K562 (cell line): Measurements from ENCODE around the gene ITPKB. TPM values are rescaled to one million over a fixed set of nuclear protein-coding genes. Genes with fewer than 3 reads are reported as not detected.

Experiments
- ATAC-seq: fragments of 200-7000 bp; cut with Tn5 transposase; 3 replicates; pipeline ENCODE4 v1.9.1; 2020; ENCODE audit warnings: moderate library complexity
- BruUV-seq: library from RNA; stranded (reverse); fragments of 400-500 nt; replicated peaks from 2 replicates; lab custom pipeline; 2021; lab: Mats Ljungman, UMichigan
- CTCF ChIA-PET: fragments of 300-600 bp; formaldehyde crosslinking; extraction: SDS; loops from one replicate; lab custom pipeline; 2021; ENCODE audit warnings: low intra/inter-chr PET ratio; lab: Yijun Ruan, JAX
- POLR2A ChIA-PET: fragments of 300-600, 350-650 bp; sonication (Branson Sonifier 250); formaldehyde crosslinking; extraction: SDS; loops from one replicate; lab custom pipeline; 2021; ENCODE audit warnings: antibody characterized with exemption, inconsistent platforms; lab: Yijun Ruan, JAX
- DNase-seq, 4 experiments: peaks; one replicate each; pipeline versions ENCODE4 v3.0.0 to v3.0.0-alpha.2; 2011 to 2018; ENCODE audit warnings: low spot score in 3 of 4, mixed read lengths in 3 of 4; ENCODE audit errors: extremely low read depth in 1 of 4
- FAIRE-seq: peaks from 2 replicates; lab custom pipeline; 2011; peaks lifted over from hg19 to GRCh38; lab: Jason Lieb, UNC
- H2AFZ ChIP-seq: 2 replicates; pipeline ENCODE4 v1.6.0; 2011; ENCODE audit warnings: low read depth, low read length, control low read depth, inconsistent platforms
- H3K27ac ChIP-seq: fragments of 200-600 bp; 3 replicates; pipeline ENCODE4 v1.8.0; 2011; ENCODE audit warnings: low read depth, mild to moderate bottlenecking, control low read depth, inconsistent platforms, low read length, moderate library complexity, mixed read lengths; ENCODE audit errors: extremely low read depth
- H3K27me3 ChIP-seq, 2 experiments: fragments of 300-600 bp in 1 of 2; 2 replicates in 1 of 2; 3 replicates in 1 of 2; pipeline versions ENCODE4 v1.6.0 to v1.8.0; 2011; ENCODE audit warnings: inconsistent platforms in 2 of 2, low read length in 2 of 2, mild to moderate bottlenecking in 1 of 2, mixed read lengths in 1 of 2, moderate library complexity in 1 of 2; ENCODE audit not compliant: control insufficient read depth in 2 of 2, insufficient read depth in 2 of 2
- H3K36me3 ChIP-seq: fragments of 300-600 bp; 3 replicates; pipeline ENCODE4 v1.8.0; 2011; ENCODE audit warnings: mild to moderate bottlenecking, low read length, inconsistent platforms; ENCODE audit not compliant: control insufficient read depth, insufficient read depth
- H3K4me1 ChIP-seq, 2 experiments: fragments of 200-600 bp in 1 of 2; replicated peaks in 1 of 2; 2 replicates in 1 of 2; 3 replicates in 1 of 2; pipeline versions ENCODE4 v1.5.1 to v1.8.0; 2011; ENCODE audit warnings: inconsistent platforms in 2 of 2, low read length in 2 of 2, mild to moderate bottlenecking in 1 of 2, mixed read lengths in 1 of 2, moderate library complexity in 1 of 2; ENCODE audit not compliant: control insufficient read depth in 2 of 2, insufficient read depth in 2 of 2
- H3K4me2 ChIP-seq: 2 replicates; pipeline ENCODE4 v1.6.1; 2011; ENCODE audit warnings: low read length, control low read depth, inconsistent platforms, mixed read lengths; ENCODE audit not compliant: insufficient read depth
- H3K4me3 ChIP-seq: fragments of 200-600 bp; sonication (generic), shearing (Covaris generic); 2 replicates; pipeline ENCODE4 v1.5.1; 2016; ENCODE audit warnings: control low read depth, inconsistent platforms
- H3K79me2 ChIP-seq: fragments of 200-600 bp; 3 replicates; pipeline ENCODE4 v1.8.0; 2011; ENCODE audit warnings: low read length, inconsistent platforms; ENCODE audit not compliant: control insufficient read depth, insufficient read depth
- H3K9ac ChIP-seq, 2 experiments: 2 replicates each; pipeline versions ENCODE4 v1.6.0 to v1.6.1; 2011; ENCODE audit warnings: low read depth in 2 of 2, low read length in 2 of 2, control low read depth in 1 of 2, inconsistent platforms in 1 of 2, mild to moderate bottlenecking in 1 of 2, mixed read lengths in 1 of 2; ENCODE audit not compliant: insufficient read depth in 1 of 2
- H3K9me1 ChIP-seq: one replicate; pipeline ENCODE4 v1.6.0; 2011; ENCODE audit warnings: inconsistent platforms, mild to moderate bottlenecking, low read length, moderate library complexity; ENCODE audit not compliant: control insufficient read depth, insufficient read depth
- H3K9me3 ChIP-seq: replicated peaks from 2 replicates; pipeline ENCODE4 v1.5.1; 2011; ENCODE audit warnings: low read depth, low read length, inconsistent platforms; ENCODE audit not compliant: control insufficient read depth, insufficient read depth
- H4K20me1 ChIP-seq: replicated peaks from 2 replicates; pipeline ENCODE4 v1.6.1; 2011; ENCODE audit warnings: low read length, inconsistent platforms, mixed read lengths; ENCODE audit not compliant: control insufficient read depth, insufficient read depth
- SUPT5H ChIP-seq: fragments of 450-650 bp; IDR thresholded peaks from 2 replicates; pipeline ENCODE4 v1.6.1; 2016
- WGBS: fragments of 100-300 bp; shearing (Covaris generic); methylation state at CpG from one replicate; pipeline ENCODE4 v1.1.6; 2016; ENCODE audit warnings: low coverage, mixed read lengths; ENCODE audit not compliant: insufficient coverage; ENCODE audit errors: missing lambda C conversion rate; 5-methylcytosine and 5-hydroxymethylcytosine counted together
- in situ Hi-C: fragments of 300-500 bp; cut with MboI; formaldehyde crosslinking; loops from 4 replicates; pipeline ENCODE4 v1.15.0; 2018; ENCODE audit warnings: inconsistent platforms, mixed read lengths
- intact Hi-C: fragments of 100-400 bp; cut with micrococcal nuclease; formaldehyde crosslinking; loops from 2 replicates; pipeline ENCODE4 v1.14.2; 2022
- polyA plus RNA-seq, 8 experiments: library from polyadenylated mRNA; depleted of rRNA in 4 of 8; stranded (reverse) in 5 of 8; unstranded in 3 of 8; fragments of >200 nt; fragmentation: Nextera tagmentation in 2 of 8; fragmentation: Illumina TruSeq in 1 of 8; extraction: Ambion mirVana in 2 of 8; extraction: Trizol in 1 of 8; gene quantifications; 2 replicates each; pipeline versions ENCODE4 v1.2.1 to v1.2.3, GENCODE V29; 2011 to 2014; ENCODE audit warnings: inconsistent platforms in 1 of 8, missing spikeins in 1 of 8
- total RNA-seq, 7 experiments: library from RNA; depleted of rRNA in 6 of 7; stranded (reverse); fragments of >200 nt in 6 of 7; fragmentation: Illumina TruSeq in 2 of 7; extraction: Trizol in 2 of 7; gene quantifications; 2 replicates each; pipeline versions ENCODE4 v1.2.1 to v1.2.3, GENCODE V29; 2011 to 2021; ENCODE audit warnings: low replicate concordance in 1 of 7
- TF ChIP-seq, protein P1 (sequence below), 3 experiments: fragments of 200-800 bp in 1 of 3; sonication (Bioruptor generic) in 1 of 3; sonication (generic) in 1 of 3; formaldehyde crosslinking in 1 of 3; IDR thresholded peaks; 2 replicates each; pipeline versions ENCODE4 v1.6.1 to v1.8.0; 2016 to 2022; ENCODE audit warnings: mild to moderate bottlenecking in 2 of 3, missing compliant biosample characterization in 2 of 3, missing genetic modification characterization in 2 of 3, missing genetic modification reagents in 1 of 3
- TF ChIP-seq, protein P2 (sequence below): fragments of 250-450 bp; sonication (Bioruptor Pico); IDR thresholded peaks from 2 replicates; pipeline ENCODE4 v1.9.0; 2021; ENCODE audit warnings: mild to moderate bottlenecking, inconsistent platforms

Gene ITPKB
- total and polyA plus RNA-seq, 9 of the 15 experiments (the other 6 are each of a cell fraction or from before 2014, with no cell fraction given), result 0.01 to 0.22 TPM; not detected in 7

- no peak overlapping the region for H3K9ac ChIP-seq
- no peaks in the 10 kb centered on the region for H3K9me1 ChIP-seq
- WGBS, result 4% methylated on average over 16 of the region's 18 CpGs
- peaks cover 62 to 92% of the 10 kb centered on the region in 2 experiments for H3K27me3 ChIP-seq
- no peak overlapping the region for H3K27ac ChIP-seq
- DNase-seq (no peak), ATAC-seq (peak; percentile 13; the same call in 1 of the 3 replicates), FAIRE-seq (no peak)
- no peak for TF ChIP-seq SUPT5H
- TF ChIP-seq, protein P1, sequence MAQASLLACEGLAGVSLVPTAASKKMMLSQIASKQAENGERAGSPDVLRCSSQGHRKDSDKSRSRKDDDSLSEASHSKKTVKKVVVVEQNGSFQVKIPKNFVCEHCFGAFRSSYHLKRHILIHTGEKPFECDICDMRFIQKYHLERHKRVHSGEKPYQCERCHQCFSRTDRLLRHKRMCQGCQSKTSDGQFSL (CRISPR knock-in tag; IDR thresholded peaks at IDR 0.05), result no peak
- TF ChIP-seq, protein P1 (tag; IDR thresholded peaks at IDR 0.05), result 0 out of 4 replicates have a peak, but pooled peaks of 1 of the 2 experiments have one; percentile 37
- TF ChIP-seq, protein P2, sequence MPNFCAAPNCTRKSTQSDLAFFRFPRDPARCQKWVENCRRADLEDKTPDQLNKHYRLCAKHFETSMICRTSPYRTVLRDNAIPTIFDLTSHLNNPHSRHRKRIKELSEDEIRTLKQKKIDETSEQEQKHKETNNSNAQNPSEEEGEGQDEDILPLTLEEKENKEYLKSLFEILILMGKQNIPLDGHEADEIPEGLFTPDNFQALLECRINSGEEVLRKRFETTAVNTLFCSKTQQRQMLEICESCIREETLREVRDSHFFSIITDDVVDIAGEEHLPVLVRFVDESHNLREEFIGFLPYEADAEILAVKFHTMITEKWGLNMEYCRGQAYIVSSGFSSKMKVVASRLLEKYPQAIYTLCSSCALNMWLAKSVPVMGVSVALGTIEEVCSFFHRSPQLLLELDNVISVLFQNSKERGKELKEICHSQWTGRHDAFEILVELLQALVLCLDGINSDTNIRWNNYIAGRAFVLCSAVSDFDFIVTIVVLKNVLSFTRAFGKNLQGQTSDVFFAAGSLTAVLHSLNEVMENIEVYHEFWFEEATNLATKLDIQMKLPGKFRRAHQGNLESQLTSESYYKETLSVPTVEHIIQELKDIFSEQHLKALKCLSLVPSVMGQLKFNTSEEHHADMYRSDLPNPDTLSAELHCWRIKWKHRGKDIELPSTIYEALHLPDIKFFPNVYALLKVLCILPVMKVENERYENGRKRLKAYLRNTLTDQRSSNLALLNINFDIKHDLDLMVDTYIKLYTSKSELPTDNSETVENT, result no peak
- in situ Hi-C loops (no loop called here), intact Hi-C loops (no loop called here)
- no peaks in the 10 kb centered on the region for H3K9me3 ChIP-seq
- CTCF ChIA-PET, result no interaction called here
- no peaks in the 10 kb centered on the region for H3K79me2 ChIP-seq
- H3K4me1 ChIP-seq, result peaks cover 8 to 29% of the 10 kb centered on the region in 2 experiments
- no TSS peak for BruUV-seq
- H3K4me3 ChIP-seq, result no peak overlapping the region
- H3K4me2 ChIP-seq, result no peak overlapping the region
- peaks cover 8% of the 10 kb centered on the region; the same call in 1 of the 2 replicates for H4K20me1 ChIP-seq
- POLR2A ChIA-PET, result no interaction called here
- no peak overlapping the region for H2AFZ ChIP-seq
- no peaks in the 10 kb centered on the region for H3K36me3 ChIP-seq
Measured at GRCh38 chr1:226646026-226646869, 92.8 kb downstream of the ITPKB start.
